ENCODE results near the gene GRK6.
A peak's percentile ranks its signal among the peaks of the same experiment; 100 is the strongest.

- no peak for TF ChIP-seq POLR2AphosphoS5 (IDR thresholded peaks at IDR 0.05)
- no peak for TF ChIP-seq POLR2A (IDR thresholded peaks at IDR 0.05)
- TF ChIP-seq, protein P1, sequence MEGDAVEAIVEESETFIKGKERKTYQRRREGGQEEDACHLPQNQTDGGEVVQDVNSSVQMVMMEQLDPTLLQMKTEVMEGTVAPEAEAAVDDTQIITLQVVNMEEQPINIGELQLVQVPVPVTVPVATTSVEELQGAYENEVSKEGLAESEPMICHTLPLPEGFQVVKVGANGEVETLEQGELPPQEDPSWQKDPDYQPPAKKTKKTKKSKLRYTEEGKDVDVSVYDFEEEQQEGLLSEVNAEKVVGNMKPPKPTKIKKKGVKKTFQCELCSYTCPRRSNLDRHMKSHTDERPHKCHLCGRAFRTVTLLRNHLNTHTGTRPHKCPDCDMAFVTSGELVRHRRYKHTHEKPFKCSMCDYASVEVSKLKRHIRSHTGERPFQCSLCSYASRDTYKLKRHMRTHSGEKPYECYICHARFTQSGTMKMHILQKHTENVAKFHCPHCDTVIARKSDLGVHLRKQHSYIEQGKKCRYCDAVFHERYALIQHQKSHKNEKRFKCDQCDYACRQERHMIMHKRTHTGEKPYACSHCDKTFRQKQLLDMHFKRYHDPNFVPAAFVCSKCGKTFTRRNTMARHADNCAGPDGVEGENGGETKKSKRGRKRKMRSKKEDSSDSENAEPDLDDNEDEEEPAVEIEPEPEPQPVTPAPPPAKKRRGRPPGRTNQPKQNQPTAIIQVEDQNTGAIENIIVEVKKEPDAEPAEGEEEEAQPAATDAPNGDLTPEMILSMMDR (IDR thresholded peaks at IDR 0.05): peak in 5 of 6 experiments; percentile 18 to 54 (median 53)
- no peak for TF ChIP-seq EP300 (IDR thresholded peaks at IDR 0.05)
Observed at GRCh38 chr5:177402271-177403043, 24.0 kb upstream of the GRK6 start.
